Measurements from ENCODE around the gene RACK1.

The RACK1 gene

DNA sequence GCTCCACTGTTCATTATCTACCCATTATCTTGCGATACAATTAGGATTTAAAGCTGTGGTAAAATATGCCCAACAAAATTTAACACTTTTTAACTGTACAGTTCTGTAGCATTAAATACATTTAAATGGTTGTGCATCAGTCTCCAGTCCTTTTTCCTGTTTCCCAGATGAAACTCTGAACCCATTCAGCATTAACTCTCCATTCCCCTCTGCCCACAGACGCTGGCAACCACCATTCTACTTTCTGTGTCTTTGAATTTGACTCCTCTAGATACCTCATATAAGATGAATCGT is 35.8 kb downstream of the RACK1 start:
- H3K4ac ChIP-seq (ENCODE audit: low read depth in 1 of 2, low read length in 2 of 2): no peak overlapping the region
- H3K27me3 ChIP-seq (ENCODE audit: control insufficient read depth in 1 of 2, insufficient read depth in 1 of 2, low read length in 2 of 2): peaks cover 14 to 16% of the 10 kb centered on the region in 2 experiments
- peak overlapping the region in 1 of 2 experiments; percentile 28 for H3K4me3 ChIP-seq (ENCODE audit: insufficient read depth in 1 of 2, low read depth in 1 of 2, low read length in 2 of 2)
- no peak overlapping the region for H3K27ac ChIP-seq (ENCODE audit: low read length, poor library complexity, severe bottlenecking)
- H2BK15ac ChIP-seq (ENCODE audit: low read depth, poor library complexity, severe bottlenecking): no peak overlapping the region
- no peak overlapping the region for H3K4me2 ChIP-seq (ENCODE audit: low read length, poor library complexity, severe bottlenecking)
- no peak overlapping the region for H3K14ac ChIP-seq (ENCODE audit: low read length in 2 of 2)
- no peak overlapping the region for H2BK12ac ChIP-seq (ENCODE audit: low read length in 2 of 2)
- no peak overlapping the region for H4K91ac ChIP-seq (ENCODE audit: low read length)
- peaks cover 27% of the 10 kb centered on the region for H3K4me1 ChIP-seq (ENCODE audit: control insufficient read depth, insufficient read depth, low read depth, low read length)
- peak overlapping the region; percentile 92 for H3K9ac ChIP-seq (ENCODE audit: low read length)
- no peak overlapping the region for H3K18ac ChIP-seq (ENCODE audit: low read depth in 1 of 2, low read length in 2 of 2)
- H3K23ac ChIP-seq (ENCODE audit: low read length in 2 of 2): no peak overlapping the region
- H2AFZ ChIP-seq (ENCODE audit: low read depth, low read length): no peak overlapping the region
- no peak overlapping the region for H2BK5ac ChIP-seq (ENCODE audit: low read depth, low read length, poor library complexity, severe bottlenecking)
- WGBS: 91% methylated on average over 2 of the region's 3 CpGs
- no peak for DNase-seq
- no peaks in the 10 kb centered on the region for H3K9me3 ChIP-seq (ENCODE audit: control insufficient read depth, low read length)
- H3K36me3 ChIP-seq (ENCODE audit: control insufficient read depth in 1 of 2, insufficient read depth in 2 of 2, low read depth in 1 of 2, low read length in 2 of 2): no peaks in the 10 kb centered on the region
- H3K79me1 ChIP-seq (replicated peaks; ENCODE audit: low read length, poor library complexity, severe bottlenecking): no peaks in the 10 kb centered on the region
- H2BK120ac ChIP-seq (ENCODE audit: low read depth, low read length): no peak overlapping the region
- no peak overlapping the region for H2AK5ac ChIP-seq (ENCODE audit: low read length, severe bottlenecking)
- no peak overlapping the region for H4K8ac ChIP-seq (ENCODE audit: low read length)

DNA sequence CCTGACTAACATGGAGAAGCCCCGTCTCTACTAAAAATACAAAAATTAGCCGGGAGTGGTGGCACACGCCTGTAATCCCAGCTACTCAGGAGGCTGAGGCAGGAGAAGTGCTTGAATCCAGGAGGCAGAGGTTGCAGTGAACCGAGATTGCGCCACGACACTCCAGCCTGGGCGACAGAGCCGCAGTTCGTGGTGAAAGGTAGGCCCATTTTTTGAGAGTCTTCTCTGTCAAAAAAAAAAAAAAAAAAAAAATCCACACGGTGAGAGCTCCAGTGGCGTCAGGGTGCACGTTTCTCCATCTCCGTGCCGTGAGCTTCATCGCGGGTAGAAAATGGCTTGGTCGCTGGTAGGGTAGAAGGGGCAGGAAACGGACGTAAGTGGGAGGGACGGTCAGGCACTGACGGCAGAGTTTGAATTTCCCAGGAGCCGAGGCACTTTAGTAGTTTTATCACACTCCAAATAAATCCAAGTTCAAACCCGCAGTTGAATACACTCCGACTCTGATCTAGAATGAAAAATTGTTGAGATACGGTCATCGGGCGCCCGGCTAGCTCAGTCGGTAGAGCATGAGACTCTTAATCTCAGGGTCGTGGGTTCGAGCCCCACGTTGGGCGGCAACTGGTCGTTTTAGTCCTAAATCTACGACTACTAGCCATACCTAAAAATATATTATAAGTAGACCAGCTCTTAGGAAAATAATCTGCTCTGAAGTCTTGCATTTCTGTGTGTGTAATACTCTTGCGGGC is 36.3 kb downstream of the RACK1 start:
- Histone ChIP-seq H3K36me3 (ENCODE audit: control insufficient read depth in 1 of 2, insufficient read depth in 2 of 2, low read depth in 1 of 2, low read length in 2 of 2) (no peaks in the 10 kb centered on the region), H3K4me1 (ENCODE audit: control insufficient read depth, insufficient read depth, low read depth, low read length) (peaks cover 27% of the 10 kb centered on the region), H3K14ac (ENCODE audit: low read length in 2 of 2) (no peak overlapping the region), H2BK120ac (ENCODE audit: low read depth, low read length) (no peak overlapping the region), H3K9ac (ENCODE audit: low read length) (peak overlapping the region; percentile 92), H3K9me3 (ENCODE audit: control insufficient read depth, low read length) (no peaks in the 10 kb centered on the region), H2BK15ac (ENCODE audit: low read depth, poor library complexity, severe bottlenecking) (no peak overlapping the region), H2BK12ac (ENCODE audit: low read length in 2 of 2) (no peak overlapping the region), H2AK5ac (ENCODE audit: low read length, severe bottlenecking) (no peak overlapping the region), H3K79me1 (replicated peaks; ENCODE audit: low read length, poor library complexity, severe bottlenecking) (no peaks in the 10 kb centered on the region), H3K27me3 (ENCODE audit: control insufficient read depth in 1 of 2, insufficient read depth in 1 of 2, low read length in 2 of 2) (peaks cover 16 to 17% of the 10 kb centered on the region in 2 experiments), H3K4ac (ENCODE audit: low read depth in 1 of 2, low read length in 2 of 2) (peak overlapping the region in 1 of 2 experiments; percentile 26), H4K91ac (ENCODE audit: low read length) (no peak overlapping the region), H3K4me2 (ENCODE audit: low read length, poor library complexity, severe bottlenecking) (peak overlapping the region; percentile 73), H3K23ac (ENCODE audit: low read length in 2 of 2) (no peak overlapping the region), H3K18ac (ENCODE audit: low read depth in 1 of 2, low read length in 2 of 2) (peak overlapping the region; percentile 48 to 71), H2AFZ (ENCODE audit: low read depth, low read length) (peak overlapping the region; percentile 76), H4K8ac (ENCODE audit: low read length) (no peak overlapping the region), H3K4me3 (ENCODE audit: insufficient read depth in 1 of 2, low read depth in 1 of 2, low read length in 2 of 2) (peak overlapping the region; percentile 54 to 90), H2BK5ac (ENCODE audit: low read depth, low read length, poor library complexity, severe bottlenecking) (no peak overlapping the region), H3K27ac (ENCODE audit: low read length, poor library complexity, severe bottlenecking) (peak overlapping the region; percentile 73)
- DNase-seq: peak; percentile 95
- WGBS: under 1% methylated on average over 25 of the region's 36 CpGs

- Histone ChIP-seq H3K18ac (ENCODE audit: low read depth in 1 of 2, low read length in 2 of 2) (peak overlapping the region in 1 of 2 experiments; percentile 18), H3K23ac (ENCODE audit: low read length in 2 of 2) (no peak overlapping the region), H3K27me3 (ENCODE audit: control insufficient read depth in 1 of 2, insufficient read depth in 1 of 2, low read length in 2 of 2) (peaks cover 20 to 28% of the 10 kb centered on the region in 2 experiments), H3K4me3 (ENCODE audit: insufficient read depth in 1 of 2, low read depth in 1 of 2, low read length in 2 of 2) (peak overlapping the region; percentile 36 to 90), H3K27ac (ENCODE audit: low read length, poor library complexity, severe bottlenecking) (no peak overlapping the region), H3K36me3 (ENCODE audit: control insufficient read depth in 1 of 2, insufficient read depth in 2 of 2, low read depth in 1 of 2, low read length in 2 of 2) (no peaks in the 10 kb centered on the region), H3K79me1 (replicated peaks; ENCODE audit: low read length, poor library complexity, severe bottlenecking) (no peaks in the 10 kb centered on the region), H2BK5ac (ENCODE audit: low read depth, low read length, poor library complexity, severe bottlenecking) (no peak overlapping the region), H3K9ac (ENCODE audit: low read length) (peak overlapping the region; percentile 62), H3K4ac (ENCODE audit: low read depth in 1 of 2, low read length in 2 of 2) (no peak overlapping the region), H2AK5ac (ENCODE audit: low read length, severe bottlenecking) (no peak overlapping the region), H2BK120ac (ENCODE audit: low read depth, low read length) (no peak overlapping the region), H2AFZ (ENCODE audit: low read depth, low read length) (no peak overlapping the region), H3K4me2 (ENCODE audit: low read length, poor library complexity, severe bottlenecking) (peak overlapping the region; percentile 66), H3K14ac (ENCODE audit: low read length in 2 of 2) (no peak overlapping the region), H2BK15ac (ENCODE audit: low read depth, poor library complexity, severe bottlenecking) (no peak overlapping the region), H2BK12ac (ENCODE audit: low read length in 2 of 2) (no peak overlapping the region), H3K4me1 (ENCODE audit: control insufficient read depth, insufficient read depth, low read depth, low read length) (peaks cover 27% of the 10 kb centered on the region), H3K9me3 (ENCODE audit: control insufficient read depth, low read length) (no peaks in the 10 kb centered on the region), H4K8ac (ENCODE audit: low read length) (no peak overlapping the region), H4K91ac (ENCODE audit: low read length) (no peak overlapping the region)
- DNase-seq: peak; percentile 53
- 7% methylated on average over 37 of the region's 37 CpGs for WGBS
Observed at GRCh38 chr5:181205761-181206649, 37.7 kb downstream of the RACK1 start.

All from mesenchymal stem cell (in vitro differentiated cells and primary cell).